HG03460 (cell line): ENCODE measurements around the gene L1CAM.

Experiments
- ATAC-seq: cut with Tn5 transposase; IDR thresholded peaks from one replicate; pipeline ENCODE4 v1.9.1; 2021; ENCODE audit not compliant: unreplicated experiment

L1CAM gene

DNA sequence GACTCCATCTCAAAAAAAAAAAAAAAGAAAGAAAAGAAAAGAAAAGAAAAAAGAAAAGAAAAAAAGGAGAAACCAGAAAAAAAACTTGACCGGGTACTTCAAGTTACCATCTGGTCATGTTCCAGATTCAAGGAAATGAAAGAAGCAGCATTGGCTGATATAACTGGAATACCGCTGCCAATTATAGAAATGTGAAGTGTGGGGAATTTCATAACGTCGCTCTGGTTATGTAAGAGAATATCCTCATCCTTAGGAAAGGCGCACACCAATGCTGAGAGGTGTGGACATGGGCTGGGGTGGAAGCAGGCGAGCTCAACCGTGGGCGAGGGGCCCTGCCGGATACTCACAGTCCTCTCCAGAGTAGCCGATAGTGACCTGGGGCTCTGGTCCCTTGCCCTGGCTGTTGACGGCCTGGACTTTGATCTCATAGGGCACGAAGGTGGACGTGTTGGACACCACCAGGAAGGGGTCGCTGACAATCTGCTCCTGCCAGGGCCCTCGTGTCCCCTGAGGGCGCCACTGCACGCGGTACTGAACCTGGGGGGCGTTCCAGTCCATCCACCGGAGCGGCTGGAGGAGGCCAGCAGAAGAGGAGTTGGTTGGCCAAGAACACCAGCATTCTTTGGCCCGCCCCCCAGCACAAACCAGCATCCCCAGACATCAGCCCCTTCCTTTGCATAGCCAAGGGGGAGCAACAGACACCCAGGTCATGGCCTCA, 19.5 kb downstream of the L1CAM start:
- ATAC-seq = no peak

DNA sequence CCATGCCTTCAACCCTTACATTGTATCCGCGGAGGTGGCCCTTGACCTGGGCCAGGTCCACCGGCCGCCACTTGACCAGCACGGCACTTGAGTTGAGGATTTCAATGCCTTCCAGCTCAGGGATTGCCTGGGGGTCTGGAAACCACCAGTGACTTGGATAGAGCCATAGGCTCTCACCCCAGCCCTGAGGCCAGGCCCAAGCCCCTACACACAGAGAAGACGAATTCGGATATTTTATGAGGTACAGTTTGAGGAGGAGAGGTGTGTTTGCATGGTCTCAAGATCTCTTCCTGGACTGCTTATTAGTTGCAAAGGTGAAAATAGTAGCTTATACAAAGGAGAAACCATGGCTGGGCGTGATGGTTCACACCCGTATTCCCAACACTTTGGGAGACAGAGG, 20.3 kb downstream of the L1CAM start:
- no peak for ATAC-seq

DNA sequence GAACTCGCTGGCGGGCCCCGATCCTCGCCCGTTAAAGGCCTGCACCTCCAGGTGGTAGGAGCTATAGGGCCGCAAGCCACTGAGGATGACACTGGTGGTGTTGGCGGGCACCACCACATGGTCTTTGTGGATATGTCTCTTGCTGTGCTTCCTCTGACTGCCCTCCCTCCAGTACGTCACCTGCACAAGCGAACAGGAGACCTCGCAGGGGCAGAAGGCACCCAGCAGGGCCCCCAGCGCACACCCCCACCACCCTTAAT, 20.7 kb downstream of the L1CAM start:
- no peak for ATAC-seq

DNA sequence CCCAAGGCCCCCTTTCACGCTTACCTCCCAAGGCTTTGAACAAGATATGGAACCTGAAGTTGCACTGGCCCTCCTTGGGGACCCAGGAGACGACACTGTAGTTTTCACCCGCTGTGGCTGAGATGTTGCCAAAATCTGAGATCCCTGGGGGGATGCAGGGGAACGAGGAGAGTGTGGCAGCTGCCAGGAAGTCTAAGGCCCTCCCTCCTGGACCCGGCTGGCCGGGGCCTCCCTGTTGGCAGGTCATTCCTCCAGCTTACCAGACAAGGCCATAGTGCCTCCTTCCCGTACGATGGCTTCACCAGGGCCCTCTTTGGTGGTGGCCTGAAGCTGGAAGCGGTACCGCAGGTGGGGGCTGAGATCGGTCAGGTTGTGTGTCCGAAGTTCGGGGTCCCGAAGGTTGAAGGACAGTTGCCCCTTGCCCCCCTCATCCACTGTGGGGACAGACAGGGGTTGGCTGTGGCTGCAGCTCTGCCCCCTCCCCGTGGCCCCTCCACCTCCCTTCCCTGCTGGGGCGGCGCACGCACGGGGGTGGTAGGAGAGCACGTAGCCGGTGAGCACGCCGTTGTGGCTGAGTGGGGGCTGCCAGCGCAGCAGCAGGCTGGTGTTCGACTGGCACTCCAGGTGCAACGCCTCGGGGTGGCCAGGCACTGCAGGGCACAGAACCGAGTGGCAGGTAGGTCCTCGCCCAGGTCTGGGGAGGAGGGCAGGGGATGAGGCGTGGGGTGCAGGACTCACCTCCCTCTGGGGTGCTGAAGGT, 21.2 kb downstream of the L1CAM start:
- ATAC-seq = no peak

DNA sequence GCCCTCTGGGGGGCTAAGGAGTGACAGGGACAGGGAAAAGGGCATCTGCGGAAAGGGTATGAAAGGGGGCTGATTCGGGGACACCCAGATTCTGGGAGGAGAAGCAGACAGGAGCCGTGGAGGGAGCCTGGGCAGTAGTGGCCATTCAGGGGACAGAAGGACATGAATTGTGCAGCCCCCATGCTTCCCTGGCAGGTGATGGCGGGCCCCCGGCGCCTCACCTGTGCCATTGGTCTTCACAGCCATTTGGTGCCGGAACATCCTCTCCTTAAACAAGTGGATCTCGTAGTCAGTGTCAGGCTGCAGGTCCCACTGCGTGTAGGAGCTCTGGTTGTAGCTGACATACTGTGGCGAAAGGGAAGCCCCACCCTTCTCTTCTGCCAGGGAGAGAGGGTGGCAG, 21.9 kb downstream of the L1CAM start:
- no peak for ATAC-seq

DNA sequence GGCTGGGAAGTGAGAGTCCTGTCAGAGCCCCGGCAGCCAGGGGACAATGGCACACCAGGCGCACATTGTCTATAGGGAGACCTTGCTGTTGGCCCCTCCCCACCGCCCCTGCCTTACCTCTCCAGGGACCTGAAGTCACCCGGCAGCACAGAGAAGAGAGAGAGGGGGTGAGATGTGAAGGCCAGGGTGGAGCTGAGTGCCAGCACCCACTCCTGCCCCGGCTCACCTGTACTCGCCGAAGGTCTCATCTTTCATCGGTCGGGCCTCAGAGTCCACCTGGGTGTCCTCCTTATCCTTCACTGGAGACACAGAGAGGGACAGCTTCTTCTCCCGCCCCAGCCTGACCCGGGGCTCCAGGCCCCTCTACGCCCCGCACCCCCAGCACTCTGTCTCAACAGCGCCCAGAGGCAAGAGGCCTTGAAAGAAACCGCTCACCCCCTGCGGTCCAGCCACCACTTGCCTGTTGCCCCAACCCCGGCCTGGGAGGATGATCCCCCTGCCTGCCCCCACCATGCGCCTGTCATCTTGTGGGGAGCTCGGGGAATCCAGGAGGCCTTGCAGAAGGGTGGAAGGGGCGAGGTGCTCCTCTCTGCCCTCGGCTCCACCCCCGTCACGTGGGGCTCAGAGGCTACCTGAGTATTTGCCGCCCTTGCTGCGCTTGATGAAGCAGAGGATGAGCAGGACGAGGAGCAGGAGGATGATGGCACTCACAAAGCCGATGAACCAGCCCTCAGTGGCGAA, 22.6 kb downstream of the L1CAM start:
- ATAC-seq = no peak

DNA sequence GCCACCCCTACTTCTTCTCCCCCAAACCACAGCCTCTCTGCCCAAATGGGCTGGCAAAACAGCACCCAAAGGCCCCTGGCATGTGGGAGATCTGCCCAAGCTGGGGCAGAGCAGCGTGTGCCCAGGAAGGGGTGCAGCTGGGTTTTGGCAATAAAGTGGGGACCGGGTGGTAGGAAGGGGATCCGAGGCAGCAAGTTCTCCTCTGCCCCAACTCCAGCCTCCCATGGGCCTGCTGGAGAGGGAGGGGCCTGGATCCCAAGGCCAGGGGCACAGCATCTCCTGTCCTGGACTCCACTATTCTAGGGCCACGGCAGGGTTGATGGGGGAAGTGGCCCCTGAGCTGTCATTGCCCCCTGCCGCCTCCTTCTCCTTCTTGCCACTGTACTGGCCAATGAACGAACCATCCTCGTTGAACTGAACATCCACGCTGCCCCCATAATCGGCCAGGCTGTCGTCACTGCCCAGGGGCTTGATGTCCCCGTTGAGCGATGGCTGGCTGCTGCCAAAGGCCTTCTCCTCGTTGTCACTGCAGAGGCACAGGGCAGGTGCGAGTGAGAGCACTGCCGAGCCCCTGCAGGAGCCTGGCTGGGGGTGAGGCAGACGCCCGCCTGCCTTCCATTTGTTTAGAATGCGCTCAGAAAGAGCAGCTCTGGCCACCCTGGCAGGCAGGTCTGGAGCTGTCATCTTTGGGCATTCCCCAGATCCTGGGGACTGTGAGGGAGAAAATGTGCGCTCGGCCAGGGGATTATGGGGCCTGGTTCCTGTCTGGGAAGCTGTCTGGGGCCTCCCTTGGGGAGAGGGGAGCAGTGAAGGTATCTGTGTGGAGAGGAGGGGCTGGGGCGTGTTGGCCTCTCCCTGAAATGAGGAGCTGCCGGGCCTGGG, 23.4 kb downstream of the L1CAM start:
- ATAC-seq = no peak

DNA sequence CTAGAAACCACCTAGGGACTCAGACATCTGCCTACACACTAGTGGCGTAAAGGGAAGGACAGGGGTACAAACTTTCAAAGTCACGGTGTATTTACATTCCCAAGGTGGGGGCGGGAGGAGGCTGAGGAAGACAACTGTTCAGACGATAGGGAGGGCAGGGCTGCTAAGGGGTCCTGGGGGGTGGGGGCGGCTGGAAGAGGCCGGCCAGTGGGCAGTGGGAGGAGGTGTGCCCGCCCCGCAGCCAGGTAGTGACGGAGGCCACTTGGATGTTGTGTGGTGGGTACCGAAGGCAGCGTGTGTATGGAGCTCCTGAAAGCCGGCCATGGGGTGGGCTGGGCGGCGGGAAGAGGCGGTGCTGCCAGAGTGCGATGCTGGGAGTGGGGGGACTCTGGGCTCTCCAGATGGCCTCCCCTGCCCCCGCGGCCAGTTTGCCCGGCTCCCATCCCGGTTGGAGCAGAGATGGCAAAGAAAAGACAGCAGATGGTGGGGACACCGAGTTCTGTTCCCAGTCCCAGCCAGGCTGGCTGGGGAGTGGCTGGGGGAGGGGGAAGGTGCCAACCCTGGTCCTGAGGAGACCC, 24.2 kb downstream of the L1CAM start:
- ATAC-seq = no peak

DNA sequence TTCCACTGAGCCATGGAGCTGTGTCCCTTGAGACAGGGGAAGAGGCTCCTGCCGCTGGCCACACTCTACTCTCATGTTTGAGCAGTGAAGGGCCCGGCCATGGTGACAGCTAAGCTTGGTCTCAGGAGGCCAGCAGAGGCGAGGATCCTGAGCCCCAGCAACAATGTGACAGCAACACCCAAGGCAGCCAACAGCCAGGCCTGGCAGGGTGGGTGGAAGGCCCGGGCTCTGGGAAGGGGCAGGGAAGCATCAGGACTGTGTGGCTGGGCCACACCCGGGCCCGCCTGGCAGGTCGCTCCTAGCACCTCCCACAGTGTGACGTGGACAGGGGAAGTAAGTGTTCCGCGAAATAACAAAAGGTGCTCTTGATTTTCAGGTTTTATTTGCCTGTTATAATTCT, 24.8 kb downstream of the L1CAM start:
- ATAC-seq = no peak

DNA sequence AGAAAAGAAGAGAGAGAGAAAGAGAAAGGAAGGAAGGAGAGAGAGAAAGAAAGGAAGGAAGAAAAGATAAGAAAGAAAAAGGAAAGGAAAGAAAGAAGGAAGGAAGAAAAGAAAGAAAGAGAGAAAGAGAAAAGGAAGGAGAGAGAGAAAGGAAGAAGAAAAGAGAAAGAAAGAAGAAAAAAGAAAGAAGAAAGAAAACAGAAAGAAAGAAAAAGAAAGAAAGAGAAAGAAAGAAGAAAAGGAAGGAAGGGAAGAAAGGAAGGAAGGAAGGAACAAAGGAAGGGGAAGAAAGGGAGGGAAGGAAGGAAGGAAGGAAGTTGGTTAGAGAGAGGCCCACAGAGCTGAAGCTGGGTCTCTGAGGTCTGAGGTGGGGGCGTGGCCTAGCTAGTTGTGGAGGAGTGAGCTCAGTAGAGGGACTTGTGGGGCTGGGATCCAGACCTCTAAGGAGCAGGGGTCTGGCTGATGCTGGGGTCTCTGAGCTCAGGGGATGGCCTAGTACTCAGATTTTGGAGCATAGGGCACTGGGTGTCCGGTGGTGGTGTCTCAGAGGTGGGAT, 28.5 kb downstream of the L1CAM start:
- ATAC-seq = no peak

DNA sequence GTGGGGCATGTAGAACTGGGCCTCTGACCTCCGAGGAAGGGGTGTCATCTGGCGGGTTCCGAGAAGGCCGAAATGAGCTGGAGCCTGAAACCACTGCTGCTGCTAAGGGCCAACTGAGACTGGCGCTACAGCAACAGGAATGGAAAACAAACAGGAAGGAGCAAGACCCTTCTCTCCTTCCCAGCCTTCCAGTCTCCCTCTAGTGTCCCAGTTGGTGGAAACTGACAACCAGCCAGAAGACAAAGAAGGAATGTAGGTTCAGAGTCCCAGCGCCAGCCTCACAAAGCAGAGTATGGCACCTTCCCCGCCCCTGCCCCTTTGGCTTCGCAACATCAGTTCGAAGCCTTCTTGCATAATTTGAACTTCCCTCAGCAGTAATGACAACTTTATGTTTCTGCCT, 31.3 kb downstream of the L1CAM start:
- no peak for ATAC-seq

DNA sequence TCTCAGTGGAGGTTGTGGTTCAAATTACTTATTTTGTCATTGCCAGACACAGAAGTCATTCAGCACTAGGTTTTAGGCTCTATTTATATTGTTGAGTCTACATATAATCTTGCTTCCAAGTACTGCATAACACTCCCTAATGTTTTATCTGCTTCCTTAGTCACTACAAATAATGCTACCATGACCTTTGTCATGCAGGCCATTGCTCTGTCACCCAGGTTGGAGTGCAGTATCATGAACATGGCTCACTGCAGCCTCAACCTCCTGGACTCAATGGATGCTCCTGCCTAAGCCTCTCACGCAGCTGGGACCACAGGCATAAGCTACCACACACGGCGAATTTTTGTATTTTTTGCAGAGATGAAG, 32.1 kb downstream of the L1CAM start:
- ATAC-seq = no peak

DNA sequence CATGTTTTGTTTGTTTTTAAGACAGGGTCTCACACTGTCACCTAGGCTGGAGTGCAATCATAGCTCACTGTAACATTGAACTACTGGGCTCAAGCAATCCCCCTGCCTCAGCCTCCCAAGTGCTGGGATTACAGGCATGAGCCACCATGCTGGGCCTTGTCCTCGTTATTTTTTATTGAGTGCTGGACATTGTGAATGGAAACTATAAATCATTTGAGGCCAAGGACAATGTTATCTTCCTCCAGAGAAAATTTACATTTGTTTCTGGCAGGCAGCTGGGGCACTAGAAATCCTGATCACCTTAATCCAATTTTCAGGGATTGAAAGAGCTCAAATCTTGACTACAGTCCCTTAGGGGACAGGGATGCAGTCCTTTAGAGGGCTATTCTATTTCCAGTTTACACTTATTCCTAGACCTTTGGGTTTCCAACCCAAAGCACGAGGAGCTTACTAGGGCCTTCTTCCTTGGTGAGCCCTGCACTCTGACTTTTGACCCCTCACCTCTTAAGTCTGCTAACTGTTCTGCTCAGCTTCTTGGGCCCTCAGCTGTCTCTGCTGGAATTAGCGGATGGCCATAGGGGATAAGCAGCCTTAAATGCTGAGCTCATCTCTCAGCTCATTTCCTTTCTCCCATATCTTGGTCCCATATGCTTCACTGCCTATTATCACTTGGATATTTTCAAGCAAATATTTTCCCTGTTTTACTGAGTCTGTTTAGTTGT, 32.6 kb downstream of the L1CAM start:
- ATAC-seq = no peak

DNA sequence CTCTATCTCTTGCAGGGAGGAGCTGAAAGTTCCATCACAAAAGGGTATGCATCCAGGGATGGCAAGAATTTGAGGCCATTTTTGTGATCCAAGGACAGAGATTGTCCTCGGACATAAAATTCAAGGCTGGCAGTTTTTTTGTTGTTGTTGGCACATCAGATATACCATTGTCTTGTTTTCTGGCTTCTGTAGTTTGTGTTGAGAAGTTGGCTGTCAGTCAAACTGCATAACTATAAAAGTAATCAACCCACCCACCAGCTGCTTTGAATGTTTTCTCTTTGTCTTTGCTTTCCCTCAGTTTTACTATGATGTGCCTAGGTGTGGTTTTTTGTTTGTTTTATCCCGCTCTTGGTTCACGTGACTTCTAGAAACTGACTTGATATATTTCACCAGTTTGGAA, 34.0 kb downstream of the L1CAM start:
- ATAC-seq = no peak

DNA sequence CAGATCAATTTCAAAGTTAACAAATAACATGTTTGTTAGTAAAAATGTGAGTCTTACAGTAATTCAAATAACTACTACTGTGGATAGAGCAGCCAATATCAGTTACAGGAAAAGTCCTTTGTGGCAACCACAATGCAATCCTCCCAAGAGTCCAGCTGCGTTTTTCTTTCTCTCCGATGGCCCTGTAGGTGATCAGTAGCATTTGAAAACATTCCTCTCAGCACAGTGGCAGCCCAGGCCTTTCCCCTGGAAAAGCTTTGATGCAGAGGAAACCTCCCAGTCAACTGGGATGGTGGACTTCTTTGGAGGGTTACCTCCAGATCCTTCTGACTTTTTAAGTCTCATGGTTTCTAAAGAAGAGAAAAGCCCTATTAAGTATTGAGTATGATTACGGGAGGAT, 37.6 kb downstream of the L1CAM start:
- ATAC-seq = no peak

DNA sequence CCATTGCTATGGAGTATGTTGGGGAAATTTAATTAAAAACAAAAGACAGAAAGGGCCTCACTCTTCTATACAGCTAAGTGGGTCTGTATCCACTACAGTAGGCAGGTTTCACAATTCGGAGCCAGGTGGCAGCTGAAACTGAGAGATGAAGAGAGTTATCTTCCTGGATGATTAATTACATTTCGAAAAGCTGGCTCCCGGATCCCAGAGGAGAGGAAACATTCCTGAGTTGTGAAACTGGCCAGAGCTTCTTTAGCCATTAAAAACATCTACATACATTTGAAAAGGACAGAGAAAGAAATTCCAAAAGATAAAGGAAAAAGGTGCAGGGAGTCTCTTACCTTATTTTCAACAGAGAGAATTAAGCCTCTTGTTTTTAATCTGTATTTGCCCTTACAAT, 40.1 kb downstream of the L1CAM start:
- ATAC-seq = no peak

DNA sequence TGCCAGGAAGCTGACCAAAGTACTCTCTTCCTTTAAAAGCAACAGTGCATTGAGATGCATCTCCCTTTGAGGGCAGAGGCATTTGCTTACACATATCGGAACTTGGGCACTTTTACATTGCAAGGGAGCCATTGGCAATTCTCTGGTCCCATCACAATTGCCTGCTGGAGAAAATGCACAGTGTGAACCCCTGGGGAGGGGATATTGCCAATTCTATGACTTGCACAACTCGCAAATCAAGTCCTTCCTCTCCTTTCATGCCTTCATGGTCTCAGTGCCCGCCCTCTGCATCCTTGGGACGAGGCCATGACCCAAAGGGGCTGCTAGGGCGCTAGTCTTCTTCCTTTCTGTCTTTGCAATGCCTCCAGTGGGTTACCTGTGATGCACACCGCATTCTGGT, 40.8 kb downstream of the L1CAM start:
- ATAC-seq = no peak

DNA sequence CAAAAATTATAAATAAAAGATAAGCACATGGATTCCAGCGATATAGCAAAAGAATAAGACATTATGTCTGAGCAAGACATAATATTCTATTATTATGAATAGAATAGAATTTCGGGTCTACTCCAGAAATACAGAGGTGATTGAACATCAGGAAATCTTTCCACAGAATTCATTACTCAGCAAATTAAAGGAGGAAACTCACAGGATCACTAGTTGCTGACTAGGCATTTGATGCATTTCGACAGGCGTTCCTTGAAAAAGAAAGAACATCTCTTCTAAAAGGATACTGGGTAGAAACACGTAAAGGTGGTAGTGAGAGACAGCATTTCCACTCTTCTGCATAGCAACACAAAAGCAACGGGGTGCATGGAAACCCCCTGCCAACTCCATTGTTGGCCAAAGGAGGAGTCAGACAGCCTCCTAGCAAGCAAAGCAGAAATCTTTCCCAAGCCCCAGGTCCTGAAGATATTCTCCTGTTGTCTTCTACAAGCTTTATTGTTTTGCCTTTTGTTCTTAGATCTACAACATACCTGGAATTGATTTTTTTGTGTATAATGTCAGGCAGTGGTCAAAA, 41.4 kb downstream of the L1CAM start:
- ATAC-seq = no peak

DNA sequence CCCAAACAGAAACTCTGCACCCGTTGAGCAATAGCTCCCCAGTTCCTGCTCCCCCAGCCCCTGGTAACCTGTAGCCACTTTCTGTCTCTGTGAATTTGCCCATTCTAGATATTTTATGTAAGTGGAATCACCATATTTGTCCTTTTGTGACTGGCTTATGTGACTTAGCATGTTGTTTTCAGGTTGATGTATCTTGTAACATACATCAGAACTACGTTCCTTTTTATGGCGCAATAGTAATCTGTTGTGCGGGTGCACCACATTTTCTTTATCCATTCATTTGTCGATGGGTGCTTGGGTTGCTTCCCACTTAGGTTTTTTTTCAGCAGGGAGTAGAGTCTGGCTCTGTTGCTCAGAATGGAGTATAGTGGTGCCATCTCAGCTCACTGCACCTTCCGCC, 49.1 kb downstream of the L1CAM start:
- ATAC-seq = no peak

DNA sequence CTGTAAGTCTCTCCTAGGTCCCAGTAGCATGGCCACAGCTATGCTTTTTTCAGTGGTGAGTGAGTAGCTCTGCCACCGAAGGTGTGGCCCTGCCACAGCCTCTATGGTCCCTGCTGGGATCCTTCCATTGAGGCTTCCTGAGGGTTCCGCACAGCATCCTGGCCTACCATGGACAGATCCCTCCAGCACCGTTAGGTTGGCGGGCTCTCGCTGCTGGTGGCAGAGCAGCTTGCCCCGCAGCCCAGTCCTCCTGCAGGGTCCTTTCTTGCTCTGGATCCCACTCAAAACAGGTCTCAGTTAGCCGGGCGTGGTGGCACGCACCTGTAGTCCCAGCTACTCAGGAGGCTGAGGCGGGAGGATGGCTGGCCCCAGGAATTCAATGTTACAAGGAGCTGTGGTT, 53.2 kb downstream of the L1CAM start:
- no peak for ATAC-seq
